Calu3 (cell line): ENCODE measurements around the gene RHEBL1. TPM values are rescaled to one million over a fixed set of nuclear protein-coding genes. Genes with fewer than 3 reads are reported as not detected.
A peak's percentile ranks its signal among the peaks of the same experiment; 100 is the strongest.

Experiments
- BruUV-seq: library from RNA; stranded (reverse); fragments of 400-500 nt; replicated peaks from 2 replicates; lab custom pipeline; 2021; lab: Mats Ljungman, UMichigan
- CTCF ChIA-PET: fragments of 300-600 bp; sonication (Branson Sonifier 250); formaldehyde crosslinking; loops from one replicate; lab custom pipeline; 2022; ENCODE audit warnings: antibody characterized with exemption; lab: Charles Lee
- DNase-seq: peaks from one replicate; pipeline ENCODE4 v3.0.0; 2022
- H3K27ac Mint-ChIP-seq: one replicate; pipeline ENCODE4 v1.8.0; 2022; ENCODE audit warnings: mixed read lengths; ENCODE audit not compliant: unreplicated experiment
- H3K27me3 Mint-ChIP-seq: one replicate; pipeline ENCODE4 v1.8.0; 2022; ENCODE audit warnings: mixed read lengths; ENCODE audit not compliant: unreplicated experiment
- H3K36me3 Mint-ChIP-seq: one replicate; pipeline ENCODE4 v1.8.0; 2022; ENCODE audit warnings: mild to moderate bottlenecking, moderate library complexity, mixed read lengths; ENCODE audit not compliant: insufficient read depth, unreplicated experiment
- H3K4me1 Mint-ChIP-seq: one replicate; pipeline ENCODE4 v1.8.0; 2022; ENCODE audit warnings: mild to moderate bottlenecking, low read depth, mixed read lengths; ENCODE audit not compliant: unreplicated experiment
- H3K4me3 Mint-ChIP-seq: one replicate; pipeline ENCODE4 v1.8.0; 2022; ENCODE audit warnings: mild to moderate bottlenecking, low read depth, moderate library complexity, mixed read lengths; ENCODE audit not compliant: unreplicated experiment
- H3K9me3 Mint-ChIP-seq: one replicate; pipeline ENCODE4 v1.8.0; 2022; ENCODE audit warnings: low read depth, mixed read lengths; ENCODE audit not compliant: unreplicated experiment
- intact Hi-C: fragments of 100-400 bp; cut with micrococcal nuclease; formaldehyde crosslinking; loops from one replicate; pipeline ENCODE4 v1.10.0; 2022; ENCODE audit not compliant: unreplicated experiment
- total RNA-seq: library from RNA; stranded (reverse); gene quantifications from 2 replicates; pipeline ENCODE4 v1.2.3, GENCODE V29; 2022
- TF ChIP-seq, protein P1 (sequence below): fragments of 200-600 bp; IDR thresholded peaks from one replicate; pipeline ENCODE4 v1.8.0; 2022; ENCODE audit warnings: antibody characterized with exemption; ENCODE audit not compliant: unreplicated experiment

RHEBL1 gene
- total RNA-seq, 1 experiment from 2014 or later: 2.0 TPM

DNA sequence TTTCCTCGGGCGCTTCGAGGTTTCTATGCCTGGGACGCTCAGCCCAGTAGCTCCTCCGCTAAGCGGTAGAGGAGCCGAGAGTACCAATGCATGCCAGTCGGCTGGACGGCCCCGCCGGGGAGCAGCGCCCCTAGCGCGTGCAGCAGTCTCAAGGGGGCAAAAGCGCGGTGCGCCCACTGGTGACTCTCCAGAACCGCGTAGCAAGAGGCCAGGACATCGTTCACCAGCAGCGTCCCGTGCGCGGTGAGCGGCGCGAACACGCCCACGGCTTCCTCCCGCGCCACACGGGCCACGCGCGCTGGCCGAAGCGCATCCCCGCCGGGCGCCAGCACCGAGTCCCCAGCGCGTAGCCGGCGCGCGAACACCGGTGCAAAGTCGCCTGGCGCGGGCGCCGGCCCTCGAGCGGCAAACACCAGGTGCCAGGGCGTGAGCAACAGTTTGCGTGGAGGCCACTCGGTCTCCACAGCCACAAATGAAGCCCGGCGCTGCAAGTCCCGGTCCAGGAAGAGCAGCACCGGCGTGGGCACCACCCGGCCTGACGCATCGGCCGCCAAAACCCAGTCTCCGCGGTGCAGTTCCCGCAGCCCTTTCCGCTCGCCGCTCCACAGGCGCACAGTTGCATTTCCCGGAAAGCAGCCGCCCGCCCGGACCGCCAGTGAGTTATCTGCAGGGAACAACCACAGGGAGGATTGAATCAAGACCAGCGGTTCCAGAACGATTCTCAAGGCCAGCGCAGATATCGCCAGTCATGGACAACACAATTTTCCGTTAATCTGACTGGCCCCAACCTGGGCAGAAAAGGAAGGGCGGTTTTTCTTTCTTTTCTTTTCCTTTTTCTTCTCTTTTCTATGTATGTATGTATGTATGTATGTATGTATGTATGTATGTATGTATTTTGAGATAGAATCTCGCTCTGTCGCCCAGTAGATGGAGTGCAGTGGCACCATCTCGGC is 20.3 kb upstream of the RHEBL1 start:
- H3K27ac Mint-ChIP-seq: no peak overlapping the region
- no peaks in the 10 kb centered on the region for H3K9me3 Mint-ChIP-seq
- peaks cover 56% of the 10 kb centered on the region for H3K27me3 Mint-ChIP-seq
- H3K4me1 Mint-ChIP-seq: peaks cover 5% of the 10 kb centered on the region
- peak overlapping the region; percentile 26 for H3K4me3 Mint-ChIP-seq
- CTCF ChIA-PET: interaction anchor here (1.3 to 2.7 kb wide), 3 partner anchors 9 to 41 kb away, joined by 6 to 29 read pairs (median 6); partner anchors contain the start of gene TUBA1B
- TF ChIP-seq, protein P1, sequence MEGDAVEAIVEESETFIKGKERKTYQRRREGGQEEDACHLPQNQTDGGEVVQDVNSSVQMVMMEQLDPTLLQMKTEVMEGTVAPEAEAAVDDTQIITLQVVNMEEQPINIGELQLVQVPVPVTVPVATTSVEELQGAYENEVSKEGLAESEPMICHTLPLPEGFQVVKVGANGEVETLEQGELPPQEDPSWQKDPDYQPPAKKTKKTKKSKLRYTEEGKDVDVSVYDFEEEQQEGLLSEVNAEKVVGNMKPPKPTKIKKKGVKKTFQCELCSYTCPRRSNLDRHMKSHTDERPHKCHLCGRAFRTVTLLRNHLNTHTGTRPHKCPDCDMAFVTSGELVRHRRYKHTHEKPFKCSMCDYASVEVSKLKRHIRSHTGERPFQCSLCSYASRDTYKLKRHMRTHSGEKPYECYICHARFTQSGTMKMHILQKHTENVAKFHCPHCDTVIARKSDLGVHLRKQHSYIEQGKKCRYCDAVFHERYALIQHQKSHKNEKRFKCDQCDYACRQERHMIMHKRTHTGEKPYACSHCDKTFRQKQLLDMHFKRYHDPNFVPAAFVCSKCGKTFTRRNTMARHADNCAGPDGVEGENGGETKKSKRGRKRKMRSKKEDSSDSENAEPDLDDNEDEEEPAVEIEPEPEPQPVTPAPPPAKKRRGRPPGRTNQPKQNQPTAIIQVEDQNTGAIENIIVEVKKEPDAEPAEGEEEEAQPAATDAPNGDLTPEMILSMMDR: no peak
- BruUV-seq: no TSS peak
- intact Hi-C loops: loop anchor here (5.0 kb wide), 1 partner anchor 32 kb away; no protein-coding TSS in a partner anchor
- peaks cover 9% of the 10 kb centered on the region for H3K36me3 Mint-ChIP-seq
- peak; percentile 36 for DNase-seq

GRCh38 chr12:49088932-49089330 is 19.2 kb upstream of the RHEBL1 start:
- DNase-seq: no peak
- Mint-ChIP-seq H3K27ac (no peak overlapping the region), H3K4me3 (no peak overlapping the region), H3K4me1 (no peaks in the 10 kb centered on the region), H3K9me3 (no peaks in the 10 kb centered on the region), H3K36me3 (peaks cover 5% of the 10 kb centered on the region), H3K27me3 (peaks cover 44% of the 10 kb centered on the region)
- CTCF ChIA-PET: interaction anchor here (0.5 to 2.7 kb wide), 11 partner anchors 9 to 149 kb away, joined by 3 to 29 read pairs (median 6); partner anchors contain the start of genes RHEBL1 and TUBA1B
- TF ChIP-seq, protein P1: no peak
- intact Hi-C loops: loop anchor here (5.0 kb wide), 1 partner anchor 33 kb away; no protein-coding TSS in a partner anchor
- BruUV-seq: no TSS peak

DNA sequence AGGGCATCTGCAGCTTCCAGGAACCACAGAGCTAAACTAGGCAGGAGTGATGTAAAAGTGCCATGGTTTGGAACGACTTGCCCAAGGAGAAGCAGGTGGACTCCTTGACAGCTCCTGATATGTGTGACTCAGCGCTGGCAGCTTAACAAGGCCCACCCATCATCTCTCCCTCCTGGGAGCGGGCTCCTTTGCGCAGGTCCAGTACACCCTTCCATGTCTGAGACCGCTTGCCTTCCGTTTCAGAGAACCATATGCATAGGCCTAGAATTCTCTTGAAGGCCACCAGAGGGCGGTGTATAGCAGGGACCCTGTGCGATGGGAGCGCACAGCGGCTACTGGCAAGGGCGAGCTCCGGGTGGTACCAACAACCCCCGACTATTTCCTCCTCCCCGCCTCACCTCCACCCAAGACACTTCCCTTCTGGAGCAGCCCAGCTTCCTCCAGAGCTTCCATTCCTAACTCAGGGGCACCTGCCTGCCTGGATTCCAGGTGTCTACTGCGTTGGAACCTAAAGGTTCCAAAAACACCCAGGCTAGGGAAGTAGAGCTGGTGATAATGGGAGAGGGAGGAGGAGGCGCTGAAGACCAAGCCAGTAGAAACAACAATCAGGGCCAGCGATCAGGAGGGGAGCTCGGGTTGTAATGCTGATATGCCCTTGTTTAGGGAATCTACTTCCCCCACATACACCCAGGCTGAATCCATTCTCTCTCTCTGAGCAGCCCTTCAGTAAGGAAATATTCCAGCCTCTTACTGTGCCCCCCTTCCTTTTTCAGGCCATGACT is 18.6 kb upstream of the RHEBL1 start:
- Mint-ChIP-seq H3K4me1 (no peaks in the 10 kb centered on the region), H3K27me3 (peaks cover 39% of the 10 kb centered on the region), H3K4me3 (no peak overlapping the region), H3K36me3 (no peaks in the 10 kb centered on the region), H3K27ac (no peak overlapping the region), H3K9me3 (no peaks in the 10 kb centered on the region)
- intact Hi-C loops: loop anchor here (5.0 kb wide), 1 partner anchor 34 kb away; no protein-coding TSS in a partner anchor
- BruUV-seq: no TSS peak
- CTCF ChIA-PET: interaction anchor here (0.5 to 2.7 kb wide), 15 partner anchors 9 to 149 kb away, joined by 3 to 29 read pairs (median 6); partner anchors contain the start of genes LMBR1L, RHEBL1 and TUBA1B
- peak; percentile 70 for DNase-seq
- TF ChIP-seq, protein P1: peak; percentile 55

DNA sequence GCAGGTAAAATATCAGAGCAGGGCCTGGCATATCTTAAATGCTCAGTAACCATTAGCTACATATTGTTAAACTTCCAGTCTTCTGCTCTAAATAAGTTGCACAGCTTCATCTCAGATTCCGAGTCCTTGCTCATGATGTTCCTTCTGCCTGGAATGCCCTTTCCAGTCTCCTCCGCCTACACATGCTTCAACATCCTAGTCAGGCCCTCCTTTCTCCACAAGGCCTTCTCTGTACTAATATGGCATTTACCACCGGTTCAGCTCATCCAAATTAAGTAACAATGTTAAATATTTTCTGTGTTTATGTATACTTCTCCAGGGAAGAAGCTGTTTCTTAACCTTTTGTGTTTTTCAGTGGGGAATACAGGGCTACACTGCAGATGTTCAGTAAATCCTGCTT is 16.3 kb upstream of the RHEBL1 start:
- Mint-ChIP-seq H3K9me3 (no peaks in the 10 kb centered on the region), H3K4me3 (no peak overlapping the region), H3K27me3 (peaks cover 27% of the 10 kb centered on the region), H3K4me1 (no peaks in the 10 kb centered on the region), H3K36me3 (no peaks in the 10 kb centered on the region), H3K27ac (no peak overlapping the region)
- BruUV-seq: no TSS peak
- TF ChIP-seq, protein P1: no peak
- DNase-seq: no peak
- CTCF ChIA-PET: no interaction called here
- intact Hi-C loops: loop anchor here (5.0 kb wide), 1 partner anchor 36 kb away; no protein-coding TSS in a partner anchor
